Measurements from ENCODE around the gene ARHGAP15. TPM values are rescaled to one million over a fixed set of nuclear protein-coding genes. Genes with fewer than 3 reads are reported as not detected.

Gene ARHGAP15
- total RNA-seq, 2 donors from 2014 or later = 277 to 309 TPM

- Mint-ChIP-seq H3K27me3 (no peaks in the 10 kb centered on the region), H3K27ac (peak overlapping the region; percentile 6), H3K4me1 (peaks cover 27% of the 10 kb centered on the region), H3K4me3 (no peak overlapping the region), H3K36me3 (ENCODE audit: low read depth) (no peaks in the 10 kb centered on the region)
- H3K9me3 ChIP-seq (ENCODE audit: control insufficient read depth, low read length, poor library complexity, severe bottlenecking) = no peaks in the 10 kb centered on the region
- DNase-seq (no peak), ATAC-seq (no peak)
Observed at GRCh38 chr2:143401861-143402260, 272.6 kb downstream of the ARHGAP15 start.

DNA sequence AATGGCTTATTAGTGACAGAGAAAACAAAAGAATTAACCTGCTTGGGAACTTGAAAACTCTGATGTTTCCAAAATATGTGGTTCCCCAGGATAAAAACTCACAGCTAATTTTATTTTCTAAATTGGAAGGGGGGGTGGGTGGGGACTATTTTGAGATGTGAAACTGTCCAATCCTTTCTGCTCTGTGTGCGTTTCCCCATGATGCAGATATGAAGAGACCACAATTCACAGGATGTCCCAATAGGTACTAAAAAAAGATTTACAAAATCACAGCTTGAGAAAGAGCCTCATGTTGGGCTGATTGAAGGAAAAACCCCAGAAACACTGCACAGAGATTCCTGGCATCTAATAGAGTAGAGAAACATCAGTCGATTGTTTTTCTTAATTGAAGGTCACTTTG lies 273.2 kb downstream of the ARHGAP15 start:
- H3K4me3 Mint-ChIP-seq = no peak overlapping the region
- H3K36me3 Mint-ChIP-seq (ENCODE audit: low read depth) = no peaks in the 10 kb centered on the region
- no peak for DNase-seq
- no peak for ATAC-seq
- H3K27me3 Mint-ChIP-seq = no peaks in the 10 kb centered on the region
- H3K27ac Mint-ChIP-seq = peak overlapping the region; percentile 6
- peaks cover 25% of the 10 kb centered on the region for H3K4me1 Mint-ChIP-seq
- no peaks in the 10 kb centered on the region for H3K9me3 ChIP-seq (ENCODE audit: control insufficient read depth, low read length, poor library complexity, severe bottlenecking)

- Mint-ChIP-seq H3K4me3 (no peak overlapping the region), H3K27me3 (no peaks in the 10 kb centered on the region), H3K27ac (peak overlapping the region; percentile 78), H3K36me3 (ENCODE audit: low read depth) (peaks cover 4% of the 10 kb centered on the region), H3K4me1 (peaks cover 31% of the 10 kb centered on the region)
- no peak for ATAC-seq
- H3K9me3 ChIP-seq (ENCODE audit: control insufficient read depth, low read length, poor library complexity, severe bottlenecking) = no peaks in the 10 kb centered on the region
- no peak for DNase-seq
Observed at GRCh38 chr2:143410082-143410897, 281.1 kb downstream of the ARHGAP15 start.

GRCh38 chr2:143415571-143415970 lies 286.4 kb downstream of the ARHGAP15 start:
- peaks cover 6% of the 10 kb centered on the region for H3K36me3 Mint-ChIP-seq (ENCODE audit: low read depth)
- peaks cover 36% of the 10 kb centered on the region for H3K4me1 Mint-ChIP-seq
- H3K4me3 Mint-ChIP-seq = no peak overlapping the region
- no peak for ATAC-seq
- no peaks in the 10 kb centered on the region for H3K27me3 Mint-ChIP-seq
- no peaks in the 10 kb centered on the region for H3K9me3 ChIP-seq (ENCODE audit: control insufficient read depth, low read length, poor library complexity, severe bottlenecking)
- no peak for DNase-seq
- H3K27ac Mint-ChIP-seq = no peak overlapping the region

GRCh38 chr2:143417428-143417827 lies 288.2 kb downstream of the ARHGAP15 start:
- no peaks in the 10 kb centered on the region for H3K27me3 Mint-ChIP-seq
- no peak overlapping the region for H3K4me3 Mint-ChIP-seq
- H3K36me3 Mint-ChIP-seq (ENCODE audit: low read depth) = peaks cover 2% of the 10 kb centered on the region
- DNase-seq (no peak), ATAC-seq (no peak)
- H3K4me1 Mint-ChIP-seq = peaks cover 45% of the 10 kb centered on the region
- peak overlapping the region; percentile 21 for H3K27ac Mint-ChIP-seq
- H3K9me3 ChIP-seq (ENCODE audit: control insufficient read depth, low read length, poor library complexity, severe bottlenecking) = no peaks in the 10 kb centered on the region

GRCh38 chr2:143420313-143420712 lies 291.1 kb downstream of the ARHGAP15 start:
- ATAC-seq (no peak), DNase-seq (no peak)
- Mint-ChIP-seq H3K27ac (no peak overlapping the region), H3K36me3 (ENCODE audit: low read depth) (peaks cover 2% of the 10 kb centered on the region), H3K27me3 (no peaks in the 10 kb centered on the region), H3K4me1 (peaks cover 60% of the 10 kb centered on the region), H3K4me3 (no peak overlapping the region)
- H3K9me3 ChIP-seq (ENCODE audit: control insufficient read depth, low read length, poor library complexity, severe bottlenecking) = no peaks in the 10 kb centered on the region

DNA sequence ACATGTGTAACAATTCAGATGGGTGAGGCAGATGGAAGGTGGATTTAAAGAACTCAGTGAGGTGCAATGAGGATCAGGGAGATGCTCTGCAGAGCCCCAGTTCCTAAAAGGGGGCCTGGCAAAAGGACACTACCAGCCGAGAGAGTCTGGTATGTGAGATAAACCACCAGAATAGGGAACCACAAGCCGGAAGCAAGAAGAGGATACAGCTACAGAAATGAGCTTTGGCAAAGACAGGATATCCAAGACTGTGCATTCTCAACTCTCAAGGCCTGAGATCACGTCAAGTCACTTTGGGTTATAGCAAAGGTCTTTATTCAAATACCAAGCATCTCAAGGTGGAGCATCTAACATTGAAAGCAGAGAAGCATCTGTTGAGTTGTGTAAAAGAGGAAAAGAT lies 293.5 kb downstream of the ARHGAP15 start:
- Mint-ChIP-seq H3K4me3 (peak overlapping the region; percentile 5), H3K4me1 (peaks cover 57% of the 10 kb centered on the region)
- peak; percentile 68 for ATAC-seq

DNA sequence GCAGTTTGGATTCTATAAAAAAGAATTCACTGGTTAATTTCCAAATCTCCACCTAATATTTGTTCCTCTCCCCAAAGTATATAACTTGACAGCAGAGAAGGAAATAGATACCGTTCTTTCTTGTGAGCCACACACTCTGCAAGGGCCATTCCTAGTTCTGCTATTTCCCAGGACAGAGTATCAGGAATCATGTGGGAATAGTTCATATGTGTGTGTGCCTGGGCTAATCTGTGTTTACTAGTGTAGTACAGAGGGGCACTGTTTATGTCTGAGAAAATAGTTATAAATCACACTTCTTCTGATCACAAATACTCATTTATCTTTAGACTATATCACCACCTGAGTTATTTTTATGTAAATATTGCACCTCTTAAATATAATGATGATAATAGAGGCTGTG lies 296.7 kb downstream of the ARHGAP15 start:
- peaks cover 54% of the 10 kb centered on the region for H3K4me1 Mint-ChIP-seq
- ATAC-seq (no peak), DNase-seq (no peak)
- no peak overlapping the region for H3K4me3 Mint-ChIP-seq
- H3K27me3 Mint-ChIP-seq = no peaks in the 10 kb centered on the region
- peaks cover 5% of the 10 kb centered on the region for H3K36me3 Mint-ChIP-seq (ENCODE audit: low read depth)
- no peaks in the 10 kb centered on the region for H3K9me3 ChIP-seq (ENCODE audit: control insufficient read depth, low read length, poor library complexity, severe bottlenecking)
- H3K27ac Mint-ChIP-seq = no peak overlapping the region

More for the DNA sequence above, 293.5 kb downstream of the ARHGAP15 start:
- no peaks in the 10 kb centered on the region for H3K9me3 ChIP-seq (ENCODE audit: control insufficient read depth, low read length, poor library complexity, severe bottlenecking)
- no peak for DNase-seq
- H3K36me3 Mint-ChIP-seq (ENCODE audit: low read depth) = peaks cover 2% of the 10 kb centered on the region
- H3K27me3 Mint-ChIP-seq = no peaks in the 10 kb centered on the region
- H3K27ac Mint-ChIP-seq = peak overlapping the region; percentile 2

GRCh38 chr2:143426296-143426695 lies 297.1 kb downstream of the ARHGAP15 start:
- Mint-ChIP-seq H3K36me3 (ENCODE audit: low read depth) (peaks cover 5% of the 10 kb centered on the region), H3K27ac (peak overlapping the region; percentile 9), H3K4me1 (peaks cover 50% of the 10 kb centered on the region), H3K4me3 (no peak overlapping the region), H3K27me3 (no peaks in the 10 kb centered on the region)
- ATAC-seq = no peak
- no peaks in the 10 kb centered on the region for H3K9me3 ChIP-seq (ENCODE audit: control insufficient read depth, low read length, poor library complexity, severe bottlenecking)
- DNase-seq = no peak

DNA sequence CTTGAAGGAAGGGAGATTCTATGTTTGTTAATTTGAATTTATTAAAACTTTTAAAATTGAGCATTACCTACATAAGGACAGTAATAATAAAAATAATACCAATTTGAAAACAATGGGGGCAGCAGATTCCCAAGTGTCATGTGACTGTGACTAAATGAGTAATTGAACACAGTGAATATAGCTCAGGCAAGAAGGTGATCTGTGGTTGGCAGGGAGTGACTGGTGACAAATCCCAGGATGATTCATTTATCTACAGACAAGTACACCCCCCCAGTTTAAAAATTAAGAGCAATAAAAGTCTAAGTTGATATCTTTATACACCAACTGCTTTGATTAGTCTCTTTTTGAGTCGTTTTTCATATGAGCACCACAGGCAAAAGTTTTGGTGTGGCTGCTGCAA lies 299.5 kb downstream of the ARHGAP15 start:
- Mint-ChIP-seq H3K36me3 (ENCODE audit: low read depth) (peaks cover 5% of the 10 kb centered on the region), H3K4me3 (no peak overlapping the region), H3K4me1 (peaks cover 43% of the 10 kb centered on the region), H3K27ac (peak overlapping the region; percentile 51), H3K27me3 (no peaks in the 10 kb centered on the region)
- ATAC-seq = no peak
- no peak for DNase-seq
- H3K9me3 ChIP-seq (ENCODE audit: control insufficient read depth, low read length, poor library complexity, severe bottlenecking) = no peaks in the 10 kb centered on the region

DNA sequence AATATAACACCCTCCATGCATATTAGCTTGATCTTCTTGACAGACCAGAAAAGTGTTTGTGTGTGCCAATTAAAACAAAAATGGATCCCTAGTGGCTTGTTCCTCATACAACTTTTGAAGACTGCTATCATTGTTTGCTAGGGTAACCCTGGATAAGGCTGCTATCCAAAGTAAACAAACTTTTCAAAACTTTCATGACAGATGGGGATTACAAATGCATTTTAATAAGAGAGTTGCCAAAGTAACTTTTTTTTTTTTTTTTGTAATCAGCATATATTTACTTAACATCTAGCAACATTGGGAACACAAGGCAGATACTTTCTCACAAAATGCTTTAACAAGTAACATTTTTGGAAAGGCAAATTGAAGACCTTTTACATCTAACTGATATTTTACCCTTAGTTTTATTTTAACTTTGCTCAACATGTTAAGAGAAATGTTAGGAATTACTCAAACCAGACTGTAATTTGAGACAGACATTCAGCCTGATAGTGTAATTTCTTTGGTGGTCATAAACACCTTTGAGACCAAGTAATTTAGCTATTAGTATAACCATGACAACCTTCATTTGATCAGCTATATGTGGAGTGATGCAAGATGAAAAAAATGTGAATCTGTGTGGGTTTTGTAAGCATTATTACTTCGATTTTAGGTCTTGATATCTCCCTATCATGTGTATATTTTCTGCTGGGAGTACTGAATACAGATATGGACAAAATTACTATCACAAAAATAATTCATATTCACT lies 300.9 kb downstream of the ARHGAP15 start:
- ATAC-seq = no peak
- peaks cover 39% of the 10 kb centered on the region for H3K4me1 Mint-ChIP-seq
- no peak overlapping the region for H3K27ac Mint-ChIP-seq
- no peaks in the 10 kb centered on the region for H3K27me3 Mint-ChIP-seq
- H3K36me3 Mint-ChIP-seq (ENCODE audit: low read depth) = peaks cover 5% of the 10 kb centered on the region
- DNase-seq = no peak
- no peaks in the 10 kb centered on the region for H3K9me3 ChIP-seq (ENCODE audit: control insufficient read depth, low read length, poor library complexity, severe bottlenecking)
- H3K4me3 Mint-ChIP-seq = no peak overlapping the region

- peaks cover 3% of the 10 kb centered on the region for H3K36me3 Mint-ChIP-seq (ENCODE audit: low read depth)
- no peak overlapping the region for H3K4me3 Mint-ChIP-seq
- no peak for ATAC-seq
- H3K4me1 Mint-ChIP-seq = peaks cover 36% of the 10 kb centered on the region
- DNase-seq = no peak
- H3K27me3 Mint-ChIP-seq = no peaks in the 10 kb centered on the region
- peak overlapping the region; percentile 1 for H3K27ac Mint-ChIP-seq
- no peaks in the 10 kb centered on the region for H3K9me3 ChIP-seq (ENCODE audit: control insufficient read depth, low read length, poor library complexity, severe bottlenecking)
Observed at GRCh38 chr2:143431316-143431715, 302.1 kb downstream of the ARHGAP15 start.

DNA sequence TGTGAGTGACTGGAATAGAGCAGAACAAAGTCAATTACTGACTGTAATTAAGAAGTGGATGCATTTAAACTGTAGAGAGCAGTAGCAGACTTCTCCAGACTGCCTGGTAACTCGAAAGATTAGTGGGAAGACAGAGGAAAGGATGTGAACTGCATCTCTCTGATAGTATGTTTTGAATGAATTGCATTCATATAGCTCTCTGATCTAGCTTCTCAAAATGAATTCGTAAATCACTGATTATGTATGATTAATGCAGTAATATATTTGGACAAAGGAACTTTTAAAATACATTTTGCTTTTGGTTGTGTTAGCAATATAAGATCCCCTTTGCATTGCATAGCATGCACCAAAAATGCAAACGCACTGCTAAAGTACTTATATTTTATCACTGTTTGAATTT lies 304.0 kb downstream of the ARHGAP15 start:
- Mint-ChIP-seq H3K27ac (peak overlapping the region; percentile 68), H3K36me3 (ENCODE audit: low read depth) (no peaks in the 10 kb centered on the region), H3K4me1 (peaks cover 24% of the 10 kb centered on the region), H3K4me3 (no peak overlapping the region), H3K27me3 (no peaks in the 10 kb centered on the region)
- ATAC-seq = no peak
- no peaks in the 10 kb centered on the region for H3K9me3 ChIP-seq (ENCODE audit: control insufficient read depth, low read length, poor library complexity, severe bottlenecking)
- DNase-seq = no peak

Data from T-helper 17 cell (primary cell).